ENCODE results near the gene CNRIP1. TPM values are rescaled to one million over a fixed set of nuclear protein-coding genes. Genes with fewer than 3 reads are reported as not detected.
"Not testable (repeated sequence)": the region's sequence is repeated elsewhere in the genome, so short reads cannot be mapped to it uniquely, and the experiment has no call there.

The CNRIP1 gene
- total RNA-seq, 1 experiment from 2014 or later: 20.8 TPM

DNA sequence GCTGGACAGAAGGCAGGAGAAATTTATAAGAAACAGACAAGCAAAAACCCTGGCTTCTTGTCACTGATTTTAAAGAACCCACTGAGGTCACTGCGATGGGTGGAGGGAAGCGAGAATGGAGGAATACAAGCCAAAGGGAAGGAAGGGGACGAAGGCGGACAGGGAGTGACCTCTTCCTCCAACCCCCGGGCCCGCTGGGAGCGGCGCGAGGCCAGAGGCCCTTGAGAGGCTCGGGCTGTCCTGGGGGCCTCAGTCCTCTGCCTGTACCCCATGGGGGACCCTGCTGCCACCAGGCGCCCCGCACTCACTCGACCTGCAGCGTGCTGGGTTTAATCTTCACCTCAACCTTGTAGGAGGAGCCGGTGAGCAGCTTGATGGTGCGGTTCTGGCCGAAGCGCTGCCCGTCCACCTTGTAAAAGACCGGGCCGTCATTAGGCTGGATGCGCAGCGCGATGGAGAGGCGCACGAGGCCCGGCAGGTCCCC is 793 bp downstream of the CNRIP1 start:
- peak overlapping the region; percentile 85 for H3K27ac ChIP-seq
- H3K9me3 ChIP-seq (replicated peaks): no peaks in the 10 kb centered on the region
- no peak for DNase-seq

DNA sequence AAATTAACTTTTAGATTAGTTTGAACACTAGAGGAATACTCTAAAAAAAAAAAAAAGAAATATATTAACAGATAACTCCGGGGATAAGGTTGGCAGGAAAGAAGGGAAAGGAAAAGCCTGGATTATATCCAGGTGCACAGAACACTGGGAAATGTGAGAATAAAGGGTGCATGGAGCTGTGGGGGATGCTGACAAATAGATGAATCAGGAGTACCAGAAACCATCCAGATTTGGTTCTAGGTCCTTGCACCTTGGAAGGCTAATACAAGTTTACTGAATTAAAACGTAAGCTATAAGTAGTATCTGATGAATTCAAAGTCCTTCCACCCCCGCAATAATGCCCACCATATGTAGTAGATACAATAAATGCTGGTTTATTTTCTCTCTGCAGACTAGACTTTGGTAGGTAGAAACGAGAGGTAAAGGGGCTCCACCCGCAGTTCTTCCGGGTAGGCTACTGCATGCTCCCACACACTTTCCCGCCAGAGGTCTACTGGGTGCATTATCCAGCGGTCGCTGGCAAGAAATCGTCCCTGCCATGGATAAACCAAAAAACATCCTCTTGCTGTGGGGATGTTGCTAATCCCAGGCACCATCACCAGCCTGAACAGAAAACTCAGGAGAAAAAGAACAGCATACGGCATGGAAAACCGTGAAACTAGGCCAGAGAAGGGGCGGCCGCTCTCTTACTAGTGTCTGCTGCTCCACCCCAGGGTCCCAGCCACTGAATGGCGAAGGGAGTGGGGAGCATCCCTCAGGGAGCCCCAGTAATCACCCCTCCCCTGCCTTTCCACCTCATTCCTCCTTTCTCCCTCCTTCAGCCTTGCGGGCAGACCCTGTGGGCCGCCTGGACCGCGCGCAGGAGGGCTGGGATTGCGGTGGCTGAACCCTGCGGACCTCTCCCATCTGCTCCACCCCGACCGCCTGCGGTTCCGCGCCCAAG is 1.5 kb downstream of the CNRIP1 start:
- H3K36me3 ChIP-seq: peaks cover 13% of the 10 kb centered on the region
- H3K4me1 ChIP-seq: peaks cover 5% of the 10 kb centered on the region; the same call in 1 of the 2 replicates
- peak overlapping the region; percentile 85; the same call in 1 of the 2 replicates for H3K27ac ChIP-seq
- DNase-seq: no peak
- peak overlapping the region; percentile 76 for H3K4me3 ChIP-seq
- no peaks in the 10 kb centered on the region for H3K27me3 ChIP-seq
- no peaks in the 10 kb centered on the region for H3K9me3 ChIP-seq (replicated peaks)

More for the DNA sequence above, 793 bp downstream of the CNRIP1 start:
- H3K36me3 ChIP-seq: peaks cover 13% of the 10 kb centered on the region
- peaks cover 5% of the 10 kb centered on the region; the same call in 1 of the 2 replicates for H3K4me1 ChIP-seq
- peak overlapping the region; percentile 76 for H3K4me3 ChIP-seq
- H3K27me3 ChIP-seq: no peaks in the 10 kb centered on the region

DNA sequence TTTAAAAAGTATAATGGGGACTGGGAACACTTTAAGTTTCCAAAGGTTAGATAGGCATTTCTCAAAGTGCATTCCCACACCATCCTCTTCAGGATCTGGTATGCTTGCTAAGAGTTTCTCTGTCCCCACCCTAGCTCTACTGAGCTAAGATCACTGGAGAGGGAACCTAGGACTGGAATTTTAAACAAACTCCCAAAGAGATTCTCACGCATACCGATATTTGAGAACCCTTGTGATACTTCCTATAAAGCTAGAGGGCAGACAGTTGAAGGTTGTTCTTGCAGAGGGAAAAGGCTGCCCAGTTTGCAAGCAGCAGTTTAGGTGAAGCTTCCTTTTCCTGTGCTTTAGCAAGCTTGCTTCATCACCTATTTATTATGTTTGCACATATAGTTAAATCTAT is 3.6 kb downstream of the CNRIP1 start:
- H3K36me3 ChIP-seq: peaks cover 16% of the 10 kb centered on the region
- H3K27ac ChIP-seq: no peak overlapping the region
- peaks cover 5% of the 10 kb centered on the region; the same call in 1 of the 2 replicates for H3K4me1 ChIP-seq
- DNase-seq: no peak
- no peaks in the 10 kb centered on the region for H3K27me3 ChIP-seq
- no peaks in the 10 kb centered on the region for H3K9me3 ChIP-seq (replicated peaks)
- no peak overlapping the region for H3K4me3 ChIP-seq

DNA sequence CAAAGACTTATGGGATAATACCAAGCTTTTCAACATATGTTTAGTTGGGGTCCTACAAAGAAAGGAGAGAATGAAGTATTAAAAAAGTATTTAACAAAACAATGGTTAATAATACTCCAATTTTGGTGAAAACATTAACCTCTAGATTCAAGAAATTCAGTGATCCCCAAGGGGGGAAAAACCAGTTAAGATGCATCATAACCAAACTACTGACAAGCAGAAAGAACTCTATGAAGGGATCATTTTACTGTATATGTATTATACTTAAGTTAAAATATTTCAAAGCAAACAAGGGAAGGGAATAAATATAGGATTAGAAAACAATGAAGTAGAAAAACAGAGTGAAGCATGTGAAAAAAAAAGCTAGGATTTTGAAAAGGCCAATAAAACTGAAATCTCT is 8.7 kb downstream of the CNRIP1 start:
- H3K27me3 ChIP-seq: no peaks in the 10 kb centered on the region
- no peak overlapping the region for H3K27ac ChIP-seq
- H3K4me3 ChIP-seq: no peak overlapping the region
- peaks cover 20% of the 10 kb centered on the region for H3K36me3 ChIP-seq
- no peak for DNase-seq
- H3K9me3 ChIP-seq (replicated peaks): no peaks in the 10 kb centered on the region
- no peaks in the 10 kb centered on the region; the same call in 1 of the 2 replicates for H3K4me1 ChIP-seq

DNA sequence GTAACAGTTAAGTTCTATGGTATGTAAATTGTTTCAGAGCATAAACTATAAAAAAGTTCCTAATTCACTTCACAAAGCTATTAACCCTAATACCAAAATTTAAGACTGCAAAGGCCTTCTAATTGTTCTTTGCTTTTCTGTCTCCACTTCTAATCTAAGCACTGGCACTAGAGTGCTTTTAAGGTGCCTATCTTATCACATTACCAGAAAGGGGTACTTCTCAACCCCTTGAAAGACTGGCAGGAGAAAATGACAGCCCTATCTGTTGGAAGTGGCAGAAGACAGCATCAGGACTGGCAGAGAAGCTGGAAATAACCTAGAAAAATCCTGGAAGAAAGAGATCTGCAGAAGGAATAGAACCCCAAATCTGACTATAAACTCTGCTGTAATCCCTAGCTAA is 10.3 kb downstream of the CNRIP1 start:
- Histone ChIP-seq H3K27me3 (no peaks in the 10 kb centered on the region), H3K9me3 (replicated peaks) (no peaks in the 10 kb centered on the region), H3K27ac (no peak overlapping the region), H3K4me1 (no peaks in the 10 kb centered on the region; the same call in 1 of the 2 replicates), H3K4me3 (no peak overlapping the region), H3K36me3 (peaks cover 11% of the 10 kb centered on the region)
- no peak for DNase-seq

DNA sequence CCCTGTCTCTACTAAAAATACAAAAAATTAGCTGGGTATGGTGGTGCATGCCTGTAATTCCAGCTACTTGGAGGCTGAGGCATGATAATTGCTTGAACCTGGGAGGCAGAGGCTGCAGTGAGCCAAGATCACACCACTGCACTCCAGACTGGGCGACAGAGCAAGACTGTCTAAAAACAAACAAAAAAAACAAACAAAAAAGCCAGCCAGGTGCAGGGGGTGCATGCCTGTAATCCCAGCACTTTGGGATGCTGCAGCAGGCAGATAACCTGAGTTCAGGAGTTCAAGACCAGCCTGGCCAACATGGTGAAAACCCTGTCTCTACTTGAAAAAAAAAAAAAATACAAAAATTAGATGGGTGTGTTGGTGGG is 15.9 kb downstream of the CNRIP1 start:
- not testable (repeated sequence) for H3K4me1 ChIP-seq; H3K36me3 ChIP-seq; H3K4me3 ChIP-seq; H3K27me3 ChIP-seq; DNase-seq; H3K27ac ChIP-seq; H3K9me3 ChIP-seq (replicated peaks)

DNA sequence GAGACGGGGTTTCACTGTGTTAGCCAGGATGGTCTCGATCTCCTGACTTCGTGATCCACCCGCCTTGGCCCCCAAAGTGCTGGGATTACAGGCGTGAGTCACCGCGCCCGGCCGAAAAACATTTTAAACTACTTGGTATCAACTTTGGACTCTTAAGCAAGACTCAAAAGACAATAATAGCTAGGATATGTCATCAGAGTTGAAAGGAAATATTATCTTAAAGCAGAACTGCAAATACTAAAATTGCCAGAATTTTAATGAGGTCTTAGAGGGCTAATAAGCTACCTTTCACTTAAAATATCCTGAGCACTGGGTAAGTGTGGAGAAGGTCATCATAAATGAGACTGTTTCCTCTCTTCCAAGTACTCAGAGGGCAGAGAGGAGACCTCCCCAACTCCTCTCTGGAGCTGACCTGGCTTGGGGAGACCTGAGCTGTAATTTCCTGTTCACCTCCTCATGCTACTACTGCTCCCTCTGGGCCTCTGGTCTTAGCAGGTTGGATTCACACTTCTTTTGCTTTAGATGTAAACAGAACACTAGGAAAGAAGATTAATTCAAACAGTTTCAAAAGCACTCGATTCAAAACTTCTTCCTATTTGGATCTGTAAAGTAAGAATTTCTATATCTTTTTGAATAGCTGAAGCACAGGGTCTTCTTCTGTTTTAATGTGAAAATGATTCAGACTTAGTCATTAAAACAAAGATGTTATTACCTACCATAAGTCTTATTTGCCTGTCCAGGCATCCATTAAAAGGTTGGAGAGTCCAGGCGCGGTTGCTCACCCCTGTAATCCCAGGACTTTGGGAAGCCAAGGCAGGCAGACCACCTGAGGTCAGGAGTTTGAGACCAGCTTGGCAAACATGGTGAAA is 16.5 kb downstream of the CNRIP1 start:
- no peaks in the 10 kb centered on the region for H3K27me3 ChIP-seq
- no peak overlapping the region for H3K4me3 ChIP-seq
- no peaks in the 10 kb centered on the region for H3K9me3 ChIP-seq (replicated peaks)
- peaks cover 4% of the 10 kb centered on the region; the same call in 1 of the 2 replicates for H3K4me1 ChIP-seq
- DNase-seq: no peak
- H3K36me3 ChIP-seq: no peaks in the 10 kb centered on the region
- H3K27ac ChIP-seq: no peak overlapping the region

DNA sequence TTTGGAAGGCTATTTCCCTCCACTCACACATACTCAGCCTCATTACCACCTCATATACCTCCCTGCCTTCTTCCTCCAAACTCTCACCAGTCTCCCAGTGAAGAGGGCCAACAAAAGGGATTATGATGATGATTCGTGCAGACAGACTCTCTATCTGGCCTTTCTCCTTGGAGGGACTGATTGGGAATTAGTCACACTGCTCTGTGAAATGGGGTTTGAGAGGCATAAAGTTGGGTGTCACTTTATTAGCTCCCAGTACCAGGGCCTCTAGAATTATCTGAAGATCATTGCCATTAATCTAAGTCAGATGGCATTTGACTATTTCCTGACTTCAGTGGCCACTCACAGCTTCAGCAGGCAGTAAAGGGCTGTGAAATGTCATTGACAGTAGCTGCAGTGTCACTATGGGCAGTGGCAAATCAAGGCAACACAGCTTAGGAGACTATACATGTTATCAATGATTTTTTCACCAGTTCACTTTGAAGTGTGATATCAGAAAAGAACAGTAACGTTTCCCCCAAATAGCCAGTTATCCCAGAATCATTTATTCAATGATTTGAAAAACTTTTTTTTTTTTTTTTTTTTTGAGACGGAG is 17.4 kb downstream of the CNRIP1 start:
- no peaks in the 10 kb centered on the region for H3K27me3 ChIP-seq
- H3K9me3 ChIP-seq (replicated peaks): no peaks in the 10 kb centered on the region
- no peak overlapping the region; the same call in 1 of the 2 replicates for H3K27ac ChIP-seq
- no peak overlapping the region for H3K4me3 ChIP-seq
- H3K4me1 ChIP-seq: peaks cover 4% of the 10 kb centered on the region; the same call in 1 of the 2 replicates
- H3K36me3 ChIP-seq: no peaks in the 10 kb centered on the region
- peak in 1 of 2 experiments; percentile 13 for DNase-seq

DNA sequence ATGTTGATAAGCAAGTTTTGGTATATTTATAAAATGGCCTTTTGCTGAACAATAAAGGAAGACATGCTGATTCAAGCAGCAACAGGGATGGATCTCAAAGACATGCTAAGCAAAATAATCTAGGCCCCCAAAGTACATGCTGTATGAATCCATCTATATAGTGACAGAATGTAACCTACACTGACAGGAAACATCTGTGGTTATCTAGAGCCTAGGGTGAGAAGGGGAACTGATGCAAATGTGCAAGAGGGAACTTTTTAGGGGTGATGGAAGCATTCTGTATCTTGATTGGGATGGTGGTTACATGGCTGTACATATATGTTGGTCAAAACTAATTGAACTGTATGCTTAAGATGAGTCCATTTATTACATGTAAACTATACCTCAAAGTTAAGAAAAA is 24.2 kb downstream of the CNRIP1 start:
- H3K4me3 ChIP-seq: no peak overlapping the region
- H3K9me3 ChIP-seq (replicated peaks): no peaks in the 10 kb centered on the region
- H3K4me1 ChIP-seq: no peaks in the 10 kb centered on the region
- no peaks in the 10 kb centered on the region for H3K27me3 ChIP-seq
- H3K36me3 ChIP-seq: no peaks in the 10 kb centered on the region
- H3K27ac ChIP-seq: no peak overlapping the region
- DNase-seq: no peak

DNA sequence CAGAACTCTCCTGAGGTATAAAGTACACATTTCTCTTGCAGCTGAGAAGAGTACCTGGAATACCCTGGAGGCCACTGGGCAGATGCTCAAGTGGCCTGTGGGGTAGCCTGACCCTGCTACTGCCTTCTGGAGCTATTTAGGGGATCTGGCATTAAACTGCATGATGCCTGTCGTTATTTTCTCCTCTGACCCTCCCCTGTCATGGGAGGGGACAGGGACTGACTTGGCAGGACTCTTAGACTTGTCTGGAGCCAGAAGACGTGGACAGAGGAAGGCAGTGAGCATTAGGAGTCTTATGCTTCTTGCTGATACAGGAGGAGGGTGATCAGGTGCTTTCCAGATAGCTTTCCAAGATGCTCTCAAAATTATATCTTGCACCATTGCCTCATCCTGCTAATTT is 24.8 kb downstream of the CNRIP1 start:
- Histone ChIP-seq H3K27me3 (no peaks in the 10 kb centered on the region), H3K4me3 (no peak overlapping the region), H3K36me3 (no peaks in the 10 kb centered on the region), H3K4me1 (no peaks in the 10 kb centered on the region), H3K27ac (no peak overlapping the region), H3K9me3 (replicated peaks) (no peaks in the 10 kb centered on the region)
- DNase-seq: no peak

DNA sequence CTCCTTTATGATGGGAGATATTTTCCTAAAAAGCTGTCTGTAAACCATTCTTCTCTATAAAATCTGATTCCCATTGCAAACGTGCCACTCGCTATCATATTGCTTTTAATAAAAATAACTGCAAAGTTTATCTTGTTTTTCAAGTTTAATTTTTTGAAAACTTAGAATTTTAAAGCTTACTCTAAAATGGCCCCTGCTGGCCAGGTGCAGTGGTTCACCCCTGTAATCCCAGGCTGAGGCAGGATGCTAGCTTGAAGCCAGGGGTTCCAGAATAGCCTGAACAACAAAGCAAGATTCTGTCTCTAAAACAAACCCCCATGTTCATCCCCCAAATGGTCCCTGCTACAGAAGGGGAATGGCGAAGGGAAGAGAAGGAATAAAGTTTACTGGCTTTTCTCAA is 25.6 kb downstream of the CNRIP1 start:
- Histone ChIP-seq H3K4me1 (no peaks in the 10 kb centered on the region), H3K36me3 (0 out of 2 replicates have a peak, but pooled peaks cover under 1% of the 10 kb centered on the region), H3K9me3 (replicated peaks) (no peaks in the 10 kb centered on the region), H3K27ac (no peak overlapping the region), H3K27me3 (no peaks in the 10 kb centered on the region), H3K4me3 (no peak overlapping the region)
- DNase-seq: no peak

DNA sequence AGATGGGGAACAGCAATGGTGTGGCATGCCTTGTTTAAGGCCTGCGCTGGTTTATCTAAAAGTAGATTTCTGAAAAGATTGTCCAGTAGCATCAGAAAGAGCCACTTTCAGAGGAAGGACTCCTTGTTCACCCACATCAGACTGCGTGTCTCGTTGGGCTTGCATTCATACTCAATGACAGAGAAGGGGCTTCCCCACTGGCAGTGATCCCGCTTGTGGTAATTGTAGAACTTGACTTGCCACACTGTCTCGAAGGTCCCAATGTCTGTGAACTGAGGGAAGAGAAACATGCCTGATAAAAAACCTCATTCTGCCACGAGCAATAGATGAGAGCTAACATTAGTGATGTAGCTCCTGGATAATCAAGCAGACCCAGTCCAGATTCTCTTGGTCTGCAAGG is 26.0 kb downstream of the CNRIP1 start:
- Histone ChIP-seq H3K4me1 (no peaks in the 10 kb centered on the region), H3K27ac (no peak overlapping the region), H3K36me3 (0 out of 2 replicates have a peak, but pooled peaks cover 2% of the 10 kb centered on the region), H3K27me3 (no peaks in the 10 kb centered on the region), H3K9me3 (replicated peaks) (no peaks in the 10 kb centered on the region), H3K4me3 (no peak overlapping the region)
- DNase-seq: no peak

DNA sequence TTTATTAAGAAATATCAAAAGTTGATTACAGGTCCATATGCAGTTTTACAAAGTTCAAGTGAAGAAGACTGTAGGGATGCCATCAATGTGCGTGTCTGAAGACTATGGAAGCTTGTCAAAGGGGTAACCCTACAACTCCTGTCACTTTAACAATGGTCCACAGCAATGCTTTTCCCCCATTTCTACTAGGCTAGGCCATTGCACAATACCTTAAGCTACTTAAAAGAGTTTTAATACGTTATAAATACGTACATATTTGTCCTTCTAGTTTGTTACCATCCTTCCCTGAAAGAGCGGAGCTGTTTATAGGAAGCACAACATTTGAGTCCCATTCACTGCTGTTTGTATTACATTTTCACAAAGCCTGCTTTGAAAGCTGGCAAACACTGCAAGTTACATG is 26.7 kb downstream of the CNRIP1 start:
- DNase-seq: no peak
- 0 out of 2 replicates have a peak, but pooled peaks cover 2% of the 10 kb centered on the region for H3K36me3 ChIP-seq
- no peaks in the 10 kb centered on the region for H3K27me3 ChIP-seq
- no peak overlapping the region for H3K4me3 ChIP-seq
- no peak overlapping the region for H3K27ac ChIP-seq
- H3K9me3 ChIP-seq (replicated peaks): no peaks in the 10 kb centered on the region
- no peaks in the 10 kb centered on the region for H3K4me1 ChIP-seq

DNA sequence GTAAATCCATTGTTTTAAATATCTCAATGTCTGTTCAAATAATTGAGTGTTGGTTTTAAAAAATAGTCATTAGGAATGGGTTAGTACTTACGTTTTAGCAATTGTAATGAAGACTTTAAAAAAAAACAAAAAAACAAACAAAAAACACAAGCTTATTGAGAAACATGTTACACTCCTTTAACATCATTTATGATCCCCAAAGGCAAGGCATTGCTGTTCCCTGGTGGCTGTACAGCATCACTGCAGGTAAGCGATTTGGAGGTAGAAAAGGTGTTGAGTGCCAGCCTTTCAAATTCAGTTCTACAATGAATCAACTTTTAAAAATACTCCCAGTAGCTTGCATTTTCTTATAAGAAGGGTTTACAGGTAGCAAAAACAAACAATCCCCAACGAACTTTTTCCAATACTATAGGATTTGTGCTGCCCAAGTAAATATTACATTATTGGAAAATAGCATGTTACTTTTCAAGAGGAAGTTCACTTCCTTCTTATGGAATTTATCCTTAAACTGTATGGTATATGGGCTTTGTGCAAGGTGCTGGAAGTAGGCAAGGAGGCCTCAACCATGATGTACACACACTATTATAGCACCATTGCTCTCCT is 27.5 kb downstream of the CNRIP1 start:
- no peak overlapping the region for H3K27ac ChIP-seq
- H3K9me3 ChIP-seq (replicated peaks): no peaks in the 10 kb centered on the region
- H3K36me3 ChIP-seq: 0 out of 2 replicates have a peak, but pooled peaks cover 2% of the 10 kb centered on the region
- H3K4me3 ChIP-seq: no peak overlapping the region
- H3K4me1 ChIP-seq: no peaks in the 10 kb centered on the region
- H3K27me3 ChIP-seq: no peaks in the 10 kb centered on the region; the same call in 1 of the 2 replicates
- peak in 1 of 2 experiments; percentile 18 for DNase-seq
